K562 (cell line): ENCODE measurements around the gene NKIRAS2. TPM values are rescaled to one million over a fixed set of nuclear protein-coding genes. Genes with fewer than 3 reads are reported as not detected.

Experiments used
- ATAC-seq: fragments of 200-7000 bp; cut with Tn5 transposase; 3 replicates; pipeline ENCODE4 v1.9.1; 2020; ENCODE audit warnings: moderate library complexity
- BruUV-seq: library from RNA; stranded (reverse); fragments of 400-500 nt; replicated peaks from 2 replicates; lab custom pipeline; 2021; lab: Mats Ljungman, UMichigan
- CTCF ChIA-PET: fragments of 300-600 bp; formaldehyde crosslinking; extraction: SDS; loops from one replicate; lab custom pipeline; 2021; ENCODE audit warnings: low intra/inter-chr PET ratio; lab: Yijun Ruan, JAX
- POLR2A ChIA-PET: fragments of 300-600, 350-650 bp; sonication (Branson Sonifier 250); formaldehyde crosslinking; extraction: SDS; loops from one replicate; lab custom pipeline; 2021; ENCODE audit warnings: antibody characterized with exemption, inconsistent platforms; lab: Yijun Ruan, JAX
- DNase-seq, 4 experiments: peaks; one replicate each; pipeline versions ENCODE4 v3.0.0 to v3.0.0-alpha.2; 2011 to 2018; ENCODE audit warnings: low spot score in 3 of 4, mixed read lengths in 3 of 4; ENCODE audit errors: extremely low read depth in 1 of 4
- FAIRE-seq: peaks from 2 replicates; lab custom pipeline; 2011; peaks lifted over from hg19 to GRCh38; lab: Jason Lieb, UNC
- H2AFZ ChIP-seq: 2 replicates; pipeline ENCODE4 v1.6.0; 2011; ENCODE audit warnings: low read depth, low read length, control low read depth, inconsistent platforms
- H3K27ac ChIP-seq: fragments of 200-600 bp; 3 replicates; pipeline ENCODE4 v1.8.0; 2011; ENCODE audit warnings: low read depth, mild to moderate bottlenecking, control low read depth, inconsistent platforms, low read length, moderate library complexity, mixed read lengths; ENCODE audit errors: extremely low read depth
- H3K27me3 ChIP-seq, 2 experiments: fragments of 300-600 bp in 1 of 2; 2 replicates in 1 of 2; 3 replicates in 1 of 2; pipeline versions ENCODE4 v1.6.0 to v1.8.0; 2011; ENCODE audit warnings: inconsistent platforms in 2 of 2, low read length in 2 of 2, mild to moderate bottlenecking in 1 of 2, mixed read lengths in 1 of 2, moderate library complexity in 1 of 2; ENCODE audit not compliant: control insufficient read depth in 2 of 2, insufficient read depth in 2 of 2
- H3K36me3 ChIP-seq: fragments of 300-600 bp; 3 replicates; pipeline ENCODE4 v1.8.0; 2011; ENCODE audit warnings: mild to moderate bottlenecking, low read length, inconsistent platforms; ENCODE audit not compliant: control insufficient read depth, insufficient read depth
- H3K4me1 ChIP-seq, 2 experiments: fragments of 200-600 bp in 1 of 2; replicated peaks in 1 of 2; 2 replicates in 1 of 2; 3 replicates in 1 of 2; pipeline versions ENCODE4 v1.5.1 to v1.8.0; 2011; ENCODE audit warnings: inconsistent platforms in 2 of 2, low read length in 2 of 2, mild to moderate bottlenecking in 1 of 2, mixed read lengths in 1 of 2, moderate library complexity in 1 of 2; ENCODE audit not compliant: control insufficient read depth in 2 of 2, insufficient read depth in 2 of 2
- H3K4me2 ChIP-seq: 2 replicates; pipeline ENCODE4 v1.6.1; 2011; ENCODE audit warnings: low read length, control low read depth, inconsistent platforms, mixed read lengths; ENCODE audit not compliant: insufficient read depth
- H3K4me3 ChIP-seq: fragments of 200-600 bp; sonication (generic), shearing (Covaris generic); 2 replicates; pipeline ENCODE4 v1.5.1; 2016; ENCODE audit warnings: control low read depth, inconsistent platforms
- H3K79me2 ChIP-seq: fragments of 200-600 bp; 3 replicates; pipeline ENCODE4 v1.8.0; 2011; ENCODE audit warnings: low read length, inconsistent platforms; ENCODE audit not compliant: control insufficient read depth, insufficient read depth
- H3K9ac ChIP-seq, 2 experiments: 2 replicates each; pipeline versions ENCODE4 v1.6.0 to v1.6.1; 2011; ENCODE audit warnings: low read depth in 2 of 2, low read length in 2 of 2, control low read depth in 1 of 2, inconsistent platforms in 1 of 2, mild to moderate bottlenecking in 1 of 2, mixed read lengths in 1 of 2; ENCODE audit not compliant: insufficient read depth in 1 of 2
- H3K9me1 ChIP-seq: one replicate; pipeline ENCODE4 v1.6.0; 2011; ENCODE audit warnings: inconsistent platforms, mild to moderate bottlenecking, low read length, moderate library complexity; ENCODE audit not compliant: control insufficient read depth, insufficient read depth
- H3K9me3 ChIP-seq: replicated peaks from 2 replicates; pipeline ENCODE4 v1.5.1; 2011; ENCODE audit warnings: low read depth, low read length, inconsistent platforms; ENCODE audit not compliant: control insufficient read depth, insufficient read depth
- H4K20me1 ChIP-seq: replicated peaks from 2 replicates; pipeline ENCODE4 v1.6.1; 2011; ENCODE audit warnings: low read length, inconsistent platforms, mixed read lengths; ENCODE audit not compliant: control insufficient read depth, insufficient read depth
- CEBPG ChIP-seq, 3 experiments: fragments of 200-800 bp in 1 of 3; sonication (Bioruptor generic) in 1 of 3; sonication (generic) in 1 of 3; formaldehyde crosslinking in 1 of 3; IDR thresholded peaks in 2 of 3; conservative IDR thresholded peaks in 1 of 3; 2 replicates each; pipeline versions ENCODE4 v1.6.1 to v1.8.0; 2016 to 2022; ENCODE audit warnings: missing compliant biosample characterization in 2 of 3, missing genetic modification characterization in 2 of 3, mild to moderate bottlenecking in 1 of 3, missing genetic modification reagents in 1 of 3
- CTBP1 ChIP-seq: fragments of 450-650 bp; IDR thresholded peaks from 2 replicates; pipeline ENCODE4 v1.6.1; 2016; ENCODE audit warnings: borderline replicate concordance
- ZNF384 ChIP-seq: IDR thresholded peaks from 2 replicates; pipeline ENCODE4 v1.6.1; 2012; ENCODE audit warnings: low read depth, low read length, improper control_type of control experiment
- WGBS: fragments of 100-300 bp; shearing (Covaris generic); methylation state at CpG from one replicate; pipeline ENCODE4 v1.1.6; 2016; ENCODE audit warnings: low coverage, mixed read lengths; ENCODE audit not compliant: insufficient coverage; ENCODE audit errors: missing lambda C conversion rate; 5-methylcytosine and 5-hydroxymethylcytosine counted together
- in situ Hi-C: fragments of 300-500 bp; cut with MboI; formaldehyde crosslinking; loops from 4 replicates; pipeline ENCODE4 v1.15.0; 2018; ENCODE audit warnings: inconsistent platforms, mixed read lengths
- intact Hi-C: fragments of 100-400 bp; cut with micrococcal nuclease; formaldehyde crosslinking; loops from 2 replicates; pipeline ENCODE4 v1.14.2; 2022
- polyA plus RNA-seq, 8 experiments: library from polyadenylated mRNA; depleted of rRNA in 4 of 8; stranded (reverse) in 5 of 8; unstranded in 3 of 8; fragments of >200 nt; fragmentation: Nextera tagmentation in 2 of 8; fragmentation: Illumina TruSeq in 1 of 8; extraction: Ambion mirVana in 2 of 8; extraction: Trizol in 1 of 8; gene quantifications; 2 replicates each; pipeline versions ENCODE4 v1.2.1 to v1.2.3, GENCODE V29; 2011 to 2014; ENCODE audit warnings: inconsistent platforms in 1 of 8, missing spikeins in 1 of 8
- total RNA-seq, 7 experiments: library from RNA; depleted of rRNA in 6 of 7; stranded (reverse); fragments of >200 nt in 6 of 7; fragmentation: Illumina TruSeq in 2 of 7; extraction: Trizol in 2 of 7; gene quantifications; 2 replicates each; pipeline versions ENCODE4 v1.2.1 to v1.2.3, GENCODE V29; 2011 to 2021; ENCODE audit warnings: low replicate concordance in 1 of 7
- TF ChIP-seq, protein P1 (sequence below), 3 experiments: IDR thresholded peaks in 2 of 3; conservative IDR thresholded peaks in 1 of 3; 2 replicates each; pipeline ENCODE4 v1.5.1; 2011 to 2012; ENCODE audit warnings: low read length in 3 of 3, mild to moderate bottlenecking in 3 of 3, control low read depth in 2 of 3, improper control_type of control experiment in 1 of 3, inconsistent platforms in 1 of 3, low read depth in 1 of 3, mixed read lengths in 1 of 3, moderate library complexity in 1 of 3; ENCODE audit not compliant: insufficient read depth in 2 of 3
- TF ChIP-seq, protein P2 (sequence below): fragments of 450-650 bp; IDR thresholded peaks from 2 replicates; pipeline ENCODE4 v1.6.1; 2017; ENCODE audit warnings: antibody characterized with exemption, mild to moderate bottlenecking
- TF ChIP-seq, protein P3 (sequence below): fragments of 450-650 bp; formaldehyde crosslinking; IDR thresholded peaks from 2 replicates; pipeline ENCODE4 v1.4.0; 2022; ENCODE audit warnings: mild to moderate bottlenecking, moderate library complexity

Gene NKIRAS2
- total and polyA plus RNA-seq, 9 of the 15 experiments (the other 6 are each of a cell fraction or from before 2014, with no cell fraction given): 10.1 to 65.5 (median 29.8) TPM

DNA sequence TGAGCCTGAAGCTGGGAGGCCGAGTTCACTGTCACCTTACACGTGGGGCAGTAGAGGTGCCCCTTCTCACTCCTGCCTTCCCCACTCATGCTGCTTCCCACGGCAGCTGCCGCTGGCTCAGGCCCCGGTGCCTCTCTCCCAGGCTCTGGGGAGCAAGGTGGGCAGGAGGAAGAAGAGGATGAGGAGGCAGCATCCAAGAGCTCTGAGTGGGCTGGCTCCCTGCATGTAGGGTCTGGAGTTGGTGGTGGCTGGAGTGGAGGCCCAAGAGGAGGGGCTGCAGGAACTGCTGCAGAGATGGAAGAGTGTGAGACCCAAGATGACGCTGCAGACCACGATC is 8.9 kb downstream of the NKIRAS2 start:
- intact Hi-C loops (loop anchor here (1.0 to 5.0 kb wide), 2 partner anchors 61 to 73 kb away; partner anchors contain the start of gene CNP), in situ Hi-C loops (loop anchor here (5.0 kb wide), 1 partner anchor 84 kb away; the partner anchor contains the start of gene DHX58)
- no peaks in the 10 kb centered on the region for H3K9me1 ChIP-seq
- no peaks in the 10 kb centered on the region for H3K9me3 ChIP-seq
- FAIRE-seq (no peak), ATAC-seq (no peak), DNase-seq (no peak)
- H3K4me2 ChIP-seq: no peak overlapping the region
- POLR2A ChIA-PET: interaction anchor here (0.6 to 4.1 kb wide), 7 partner anchors 8 to 27 kb away, joined by 3 to 29 read pairs (median 5); partner anchors contain the start of genes DNAJC7 and NKIRAS2
- H3K4me1 ChIP-seq: peaks cover 32 to 37% of the 10 kb centered on the region in 2 experiments
- H3K36me3 ChIP-seq: peaks cover 10% of the 10 kb centered on the region; the same call in 2 of the 3 replicates
- H2AFZ ChIP-seq: peak overlapping the region; percentile 78; the same call in 1 of the 2 replicates
- no peaks in the 10 kb centered on the region for H3K79me2 ChIP-seq
- no peaks in the 10 kb centered on the region for H3K27me3 ChIP-seq
- H4K20me1 ChIP-seq: no peaks in the 10 kb centered on the region
- BruUV-seq: no TSS peak
- CTCF ChIA-PET: no interaction called here
- 50% methylated on average over 5 of the region's 7 CpGs for WGBS
- no peak overlapping the region for H3K27ac ChIP-seq
- no peak overlapping the region for H3K4me3 ChIP-seq
- TF ChIP-seq, protein P1, sequence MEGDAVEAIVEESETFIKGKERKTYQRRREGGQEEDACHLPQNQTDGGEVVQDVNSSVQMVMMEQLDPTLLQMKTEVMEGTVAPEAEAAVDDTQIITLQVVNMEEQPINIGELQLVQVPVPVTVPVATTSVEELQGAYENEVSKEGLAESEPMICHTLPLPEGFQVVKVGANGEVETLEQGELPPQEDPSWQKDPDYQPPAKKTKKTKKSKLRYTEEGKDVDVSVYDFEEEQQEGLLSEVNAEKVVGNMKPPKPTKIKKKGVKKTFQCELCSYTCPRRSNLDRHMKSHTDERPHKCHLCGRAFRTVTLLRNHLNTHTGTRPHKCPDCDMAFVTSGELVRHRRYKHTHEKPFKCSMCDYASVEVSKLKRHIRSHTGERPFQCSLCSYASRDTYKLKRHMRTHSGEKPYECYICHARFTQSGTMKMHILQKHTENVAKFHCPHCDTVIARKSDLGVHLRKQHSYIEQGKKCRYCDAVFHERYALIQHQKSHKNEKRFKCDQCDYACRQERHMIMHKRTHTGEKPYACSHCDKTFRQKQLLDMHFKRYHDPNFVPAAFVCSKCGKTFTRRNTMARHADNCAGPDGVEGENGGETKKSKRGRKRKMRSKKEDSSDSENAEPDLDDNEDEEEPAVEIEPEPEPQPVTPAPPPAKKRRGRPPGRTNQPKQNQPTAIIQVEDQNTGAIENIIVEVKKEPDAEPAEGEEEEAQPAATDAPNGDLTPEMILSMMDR (IDR thresholded peaks at IDR 0.05 in 2 of 3, conservative IDR thresholded peaks at IDR 0.05 in 1 of 3; ENCODE audit: insufficient read depth in 2 of 3, low read depth in 1 of 3, low read length in 3 of 3): 0 out of 6 replicates have a peak, but pooled peaks of 1 of the 3 experiments have one; percentile 13
- TF ChIP-seq, protein P2, sequence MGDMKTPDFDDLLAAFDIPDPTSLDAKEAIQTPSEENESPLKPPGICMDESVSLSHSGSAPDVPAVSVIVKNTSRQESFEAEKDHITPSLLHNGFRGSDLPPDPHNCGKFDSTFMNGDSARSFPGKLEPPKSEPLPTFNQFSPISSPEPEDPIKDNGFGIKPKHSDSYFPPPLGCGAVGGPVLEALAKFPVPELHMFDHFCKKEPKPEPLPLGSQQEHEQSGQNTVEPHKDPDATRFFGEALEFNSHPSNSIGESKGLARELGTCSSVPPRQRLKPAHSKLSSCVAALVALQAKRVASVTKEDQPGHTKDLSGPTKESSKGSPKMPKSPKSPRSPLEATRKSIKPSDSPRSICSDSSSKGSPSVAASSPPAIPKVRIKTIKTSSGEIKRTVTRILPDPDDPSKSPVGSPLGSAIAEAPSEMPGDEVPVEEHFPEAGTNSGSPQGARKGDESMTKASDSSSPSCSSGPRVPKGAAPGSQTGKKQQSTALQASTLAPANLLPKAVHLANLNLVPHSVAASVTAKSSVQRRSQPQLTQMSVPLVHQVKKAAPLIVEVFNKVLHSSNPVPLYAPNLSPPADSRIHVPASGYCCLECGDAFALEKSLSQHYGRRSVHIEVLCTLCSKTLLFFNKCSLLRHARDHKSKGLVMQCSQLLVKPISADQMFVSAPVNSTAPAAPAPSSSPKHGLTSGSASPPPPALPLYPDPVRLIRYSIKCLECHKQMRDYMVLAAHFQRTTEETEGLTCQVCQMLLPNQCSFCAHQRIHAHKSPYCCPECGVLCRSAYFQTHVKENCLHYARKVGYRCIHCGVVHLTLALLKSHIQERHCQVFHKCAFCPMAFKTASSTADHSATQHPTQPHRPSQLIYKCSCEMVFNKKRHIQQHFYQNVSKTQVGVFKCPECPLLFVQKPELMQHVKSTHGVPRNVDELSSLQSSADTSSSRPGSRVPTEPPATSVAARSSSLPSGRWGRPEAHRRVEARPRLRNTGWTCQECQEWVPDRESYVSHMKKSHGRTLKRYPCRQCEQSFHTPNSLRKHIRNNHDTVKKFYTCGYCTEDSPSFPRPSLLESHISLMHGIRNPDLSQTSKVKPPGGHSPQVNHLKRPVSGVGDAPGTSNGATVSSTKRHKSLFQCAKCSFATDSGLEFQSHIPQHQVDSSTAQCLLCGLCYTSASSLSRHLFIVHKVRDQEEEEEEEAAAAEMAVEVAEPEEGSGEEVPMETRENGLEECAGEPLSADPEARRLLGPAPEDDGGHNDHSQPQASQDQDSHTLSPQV: no peak
- TF ChIP-seq CEBPG (CRISPR knock-in tag; IDR thresholded peaks at IDR 0.05): no peak
- TF ChIP-seq CEBPG (tag; conservative IDR thresholded peaks at IDR 0.05 in 1 of 2, IDR thresholded peaks at IDR 0.05 in 1 of 2): no peak
- TF ChIP-seq CTBP1: 0 out of 2 replicates have a peak, but pooled peaks have one; percentile 1
- TF ChIP-seq, protein P3, sequence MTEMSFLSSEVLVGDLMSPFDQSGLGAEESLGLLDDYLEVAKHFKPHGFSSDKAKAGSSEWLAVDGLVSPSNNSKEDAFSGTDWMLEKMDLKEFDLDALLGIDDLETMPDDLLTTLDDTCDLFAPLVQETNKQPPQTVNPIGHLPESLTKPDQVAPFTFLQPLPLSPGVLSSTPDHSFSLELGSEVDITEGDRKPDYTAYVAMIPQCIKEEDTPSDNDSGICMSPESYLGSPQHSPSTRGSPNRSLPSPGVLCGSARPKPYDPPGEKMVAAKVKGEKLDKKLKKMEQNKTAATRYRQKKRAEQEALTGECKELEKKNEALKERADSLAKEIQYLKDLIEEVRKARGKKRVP (CRISPR knock-in tag): no peak
- TF ChIP-seq ZNF384: no peak
- peak overlapping the region in 1 of 2 experiments; percentile 75; a peak in 2 of 4 replicates for H3K9ac ChIP-seq
